ENCODE data around the gene SPRYD3. TPM values are rescaled to one million over a fixed set of nuclear protein-coding genes. Genes with fewer than 3 reads are reported as not detected.

The SPRYD3 gene
- total and polyA plus RNA-seq, 12 donors = 16.4 to 74.6 (median 43.1) TPM

DNA sequence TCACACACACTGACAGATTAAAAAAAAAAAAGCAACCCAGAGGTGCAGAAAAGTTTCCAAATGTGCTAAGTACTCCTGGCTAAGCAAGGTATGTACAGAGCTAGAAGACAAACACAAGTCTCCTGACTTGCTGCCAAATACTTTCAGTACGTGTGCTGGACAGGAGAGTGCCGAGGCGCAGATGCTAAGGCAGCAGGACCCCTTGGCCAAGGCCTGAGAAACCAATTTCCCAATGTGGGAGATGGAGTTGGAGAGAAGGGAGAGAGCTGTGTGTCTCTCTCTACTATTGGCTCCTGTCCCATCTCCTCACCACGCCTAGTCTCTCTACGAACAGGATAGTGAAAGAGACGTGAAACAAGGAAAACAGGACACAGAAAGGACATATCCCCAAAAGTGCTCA, 5.3 kb downstream of the SPRYD3 start:
- peak in 1 of 7 donors; percentile 49 for DNase-seq
- H3K9me3 ChIP-seq (replicated peaks in 1 of 3) = no peaks in the 10 kb centered on the region

DNA sequence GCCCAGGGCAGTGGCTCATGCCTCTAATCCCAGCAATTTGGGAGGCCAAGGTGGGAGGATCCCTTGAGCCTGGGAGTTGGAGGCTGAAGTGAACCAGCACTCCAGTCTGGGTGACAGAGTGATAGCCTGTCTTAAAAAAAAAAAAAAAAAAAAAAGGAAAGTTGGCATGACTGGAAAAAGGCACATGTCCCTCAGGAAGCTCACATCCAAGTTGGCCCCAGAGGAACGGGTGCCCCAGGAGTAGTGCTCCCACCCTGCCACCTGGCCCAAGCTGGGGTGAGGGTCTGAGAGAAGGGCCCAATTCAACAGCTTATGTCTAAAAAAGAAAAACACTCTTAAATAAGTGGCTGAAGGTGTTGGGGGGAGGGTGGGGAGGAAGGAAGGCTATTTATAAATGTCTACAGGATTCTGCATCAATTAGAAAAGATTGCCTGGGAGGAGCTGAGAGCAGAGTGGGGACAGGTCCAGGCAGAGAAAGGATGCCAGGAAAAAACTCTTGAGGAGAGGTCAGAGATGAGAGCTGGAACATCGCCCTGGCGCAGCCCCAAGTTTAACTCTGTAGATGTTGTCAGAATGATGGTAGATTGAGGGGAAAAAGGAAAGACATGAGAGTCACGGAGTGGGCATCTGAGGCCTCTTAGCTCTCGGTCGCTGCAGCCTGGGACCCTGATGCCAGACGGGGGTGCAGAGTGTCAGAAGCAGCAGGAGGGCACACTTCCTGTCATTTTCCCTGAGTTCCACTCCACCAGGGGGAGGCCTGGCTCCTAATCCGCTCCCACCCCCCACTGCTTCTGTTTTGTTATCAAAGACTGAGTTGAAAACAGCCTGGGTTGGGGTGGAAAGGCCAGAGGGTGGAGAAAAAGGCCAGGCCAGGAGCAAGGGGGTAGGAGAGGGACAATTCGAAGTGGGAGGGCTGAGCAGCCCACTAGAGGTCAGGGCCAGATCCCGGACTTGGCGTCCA, 7.3 kb downstream of the SPRYD3 start:
- intact Hi-C loops (cut with DNase I) = no loop called here
- H3K9me3 ChIP-seq (replicated peaks in 1 of 3) = no peaks in the 10 kb centered on the region
- peak overlapping the region in 2 of 5 donors; percentile 71 to 83 for H3K27ac ChIP-seq
- H3K36me3 ChIP-seq (replicated peaks in 1 of 2) = peaks cover 0 to 28% of the 10 kb centered on the region in 2 donors
- DNase-seq = peak in 6 of 7 donors; percentile 73 to 88 (median 80)
- no peak for TF ChIP-seq POLR2A (IDR thresholded peaks at IDR 0.05)
- TF ChIP-seq, protein P1, sequence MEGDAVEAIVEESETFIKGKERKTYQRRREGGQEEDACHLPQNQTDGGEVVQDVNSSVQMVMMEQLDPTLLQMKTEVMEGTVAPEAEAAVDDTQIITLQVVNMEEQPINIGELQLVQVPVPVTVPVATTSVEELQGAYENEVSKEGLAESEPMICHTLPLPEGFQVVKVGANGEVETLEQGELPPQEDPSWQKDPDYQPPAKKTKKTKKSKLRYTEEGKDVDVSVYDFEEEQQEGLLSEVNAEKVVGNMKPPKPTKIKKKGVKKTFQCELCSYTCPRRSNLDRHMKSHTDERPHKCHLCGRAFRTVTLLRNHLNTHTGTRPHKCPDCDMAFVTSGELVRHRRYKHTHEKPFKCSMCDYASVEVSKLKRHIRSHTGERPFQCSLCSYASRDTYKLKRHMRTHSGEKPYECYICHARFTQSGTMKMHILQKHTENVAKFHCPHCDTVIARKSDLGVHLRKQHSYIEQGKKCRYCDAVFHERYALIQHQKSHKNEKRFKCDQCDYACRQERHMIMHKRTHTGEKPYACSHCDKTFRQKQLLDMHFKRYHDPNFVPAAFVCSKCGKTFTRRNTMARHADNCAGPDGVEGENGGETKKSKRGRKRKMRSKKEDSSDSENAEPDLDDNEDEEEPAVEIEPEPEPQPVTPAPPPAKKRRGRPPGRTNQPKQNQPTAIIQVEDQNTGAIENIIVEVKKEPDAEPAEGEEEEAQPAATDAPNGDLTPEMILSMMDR (IDR thresholded peaks at IDR 0.05) = peak in 1 of 6 experiments; percentile 13
- no peak overlapping the region for H3K4me3 ChIP-seq
- WGBS, 4 donors = 43 to 49% (median 47%) methylated on average over 11 of the region's 11 CpGs
- H3K4me1 ChIP-seq (replicated peaks in 1 of 2) = peaks cover 25 to 53% of the 10 kb centered on the region in 2 donors
- H3K27me3 ChIP-seq = no peaks in the 10 kb centered on the region

More for the DNA sequence above, 5.3 kb downstream of the SPRYD3 start:
- WGBS, 4 donors = 71 to 79% (median 76%) methylated on average over 6 of the region's 6 CpGs
- Histone ChIP-seq H3K36me3 (replicated peaks in 1 of 2) (peaks cover 0 to 31% of the 10 kb centered on the region in 2 donors), H3K4me3 (no peak overlapping the region), H3K27ac (peak overlapping the region in 2 of 5 donors; percentile 41 to 60), H3K4me1 (replicated peaks in 1 of 2) (peaks cover 25 to 66% of the 10 kb centered on the region in 2 donors), H3K27me3 (no peaks in the 10 kb centered on the region)
- intact Hi-C loops (cut with DNase I) = no loop called here
- TF ChIP-seq, protein P1 (IDR thresholded peaks at IDR 0.05) = no peak
- TF ChIP-seq POLR2A (IDR thresholded peaks at IDR 0.05) = no peak

DNA sequence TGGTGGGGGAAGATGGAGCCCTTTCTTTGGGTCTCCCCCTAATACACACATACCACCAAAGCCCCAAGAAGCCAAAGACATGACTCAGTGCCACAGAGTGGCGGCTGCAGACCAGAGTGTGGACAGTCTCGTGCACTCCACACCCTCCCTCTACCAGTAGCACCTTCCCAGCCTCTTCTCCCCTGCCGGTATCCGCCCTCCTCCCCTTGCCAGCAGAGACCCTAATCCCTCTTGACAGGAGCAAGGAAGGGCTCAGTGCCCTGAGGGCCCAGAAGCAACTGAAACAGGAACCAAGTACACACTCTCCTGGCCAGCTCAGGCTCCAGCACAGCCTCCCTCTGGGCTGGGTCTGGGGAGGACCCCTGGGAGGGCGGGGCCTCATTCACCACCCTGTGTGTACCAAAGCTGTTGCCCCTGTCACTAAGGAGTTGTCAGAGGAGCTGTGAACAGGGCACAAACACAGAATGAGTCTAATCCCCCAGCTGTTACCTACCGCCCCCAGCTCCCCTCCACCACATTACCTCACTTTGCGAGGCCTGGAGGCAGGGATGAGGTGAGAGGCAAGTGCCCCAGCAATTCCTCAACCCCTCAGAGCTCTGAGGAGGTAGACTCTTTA, 8.2 kb downstream of the SPRYD3 start:
- Histone ChIP-seq H3K4me3 (no peak overlapping the region), H3K9me3 (replicated peaks in 1 of 3) (no peaks in the 10 kb centered on the region), H3K27me3 (no peaks in the 10 kb centered on the region), H3K36me3 (replicated peaks in 1 of 2) (peaks cover 0 to 19% of the 10 kb centered on the region in 2 donors), H3K4me1 (replicated peaks in 1 of 2) (peaks cover 25 to 60% of the 10 kb centered on the region in 2 donors), H3K27ac (peak overlapping the region in 2 of 5 donors; percentile 71 to 83)
- TF ChIP-seq, protein P1 (IDR thresholded peaks at IDR 0.05) = no peak
- no peak for TF ChIP-seq POLR2A (IDR thresholded peaks at IDR 0.05)
- peak in 1 of 7 donors; percentile 47 for DNase-seq
- 68 to 97% (median 89%) methylated on average over 7 of the region's 7 CpGs for WGBS, 4 donors
- intact Hi-C loops (cut with DNase I) = no loop called here
